B cell (primary cell): Measurements from ENCODE around the gene CABLES2. TPM values are rescaled to one million over a fixed set of nuclear protein-coding genes. Genes with fewer than 3 reads are reported as not detected.

Experiments
- ATAC-seq: fragments of 200-7000 bp; cut with Tn5 transposase; one replicate; pipeline ENCODE4 v1.10.0; 2021; ENCODE audit warnings: low read depth, mild to moderate bottlenecking, moderate number of reproducible peaks, moderate library complexity
- CTCF ChIA-PET: fragments of 350-600 bp; sonication (Branson Sonifier 250); formaldehyde crosslinking; loops from one replicate; lab custom pipeline; 2021; ENCODE audit warnings: antibody characterized with exemption, inconsistent platforms; lab: Charles Lee
- POLR2A ChIA-PET: fragments of 350-600 bp; sonication (Branson Sonifier 250); formaldehyde crosslinking; loops from one replicate; lab custom pipeline; 2021; ENCODE audit warnings: antibody characterized with exemption; lab: Charles Lee
- DNase-seq: peaks from one replicate; pipeline ENCODE4 v3.0.0; 2013
- H2AFZ ChIP-seq: 2 replicates; pipeline ENCODE4 v1.6.1; 2012; ENCODE audit warnings: mild to moderate bottlenecking, low read depth, low read length; ENCODE audit not compliant: insufficient read depth, poor library complexity, severe bottlenecking
- H3K27ac ChIP-seq, 2 donors: 1 replicate in 1 of 2; 2 replicates in 1 of 2; pipeline ENCODE4 v1.5.1; 2012 to 2013; ENCODE audit warnings: low read length in 2 of 2, mild to moderate bottlenecking in 2 of 2, moderate library complexity in 1 of 2
- H3K27me3 ChIP-seq, 4 experiments: fragments of 200-600 bp in 1 of 4; sonication (generic) in 1 of 4; replicated peaks in 1 of 4; 1 replicate in 2 of 4; 2 replicates in 2 of 4; pipeline versions ENCODE4 v1.6.1 to v1.7.0; 2013 to 2016; ENCODE audit warnings: low read length in 3 of 4, mild to moderate bottlenecking in 2 of 4, mixed read lengths in 1 of 4, moderate library complexity in 1 of 4; ENCODE audit not compliant: insufficient read depth in 4 of 4, control insufficient read depth in 3 of 4; ENCODE audit errors: control extremely low read depth in 1 of 4
- H3K36me3 ChIP-seq, 2 experiments: replicated peaks in 1 of 2; 1 replicate in 1 of 2; 2 replicates in 1 of 2; pipeline versions ENCODE4 v1.6.1 to v1.7.1; 2013; ENCODE audit warnings: low read length in 1 of 2; ENCODE audit not compliant: insufficient read depth in 2 of 2, control insufficient read depth in 1 of 2; ENCODE audit errors: control extremely low read depth in 1 of 2, extremely low read depth in 1 of 2
- H3K4me1 ChIP-seq, 2 donors: fragments of 200-600 bp in 1 of 2; sonication (generic) in 1 of 2; 1 replicate in 1 of 2; 2 replicates in 1 of 2; pipeline versions ENCODE4 v1.5.1 to v1.6.1; 2013 to 2017; ENCODE audit warnings: low read length in 2 of 2; ENCODE audit not compliant: control insufficient read depth in 2 of 2, insufficient read depth in 2 of 2
- H3K4me2 ChIP-seq: replicated peaks from 2 replicates; pipeline ENCODE3; 2012; ENCODE audit warnings: mild to moderate bottlenecking, low read depth, low read length; ENCODE audit not compliant: poor library complexity, severe bottlenecking
- H3K4me3 ChIP-seq, 5 experiments: fragments of 200-600 bp in 1 of 5; sonication (generic) in 1 of 5; 1 replicate in 3 of 5; 2 replicates in 2 of 5; pipeline versions ENCODE4 v1.5.1 to v1.7.0; 2011 to 2016; ENCODE audit warnings: low read length in 4 of 5, mild to moderate bottlenecking in 4 of 5, low read depth in 2 of 5, control low read depth in 1 of 5, moderate library complexity in 1 of 5; ENCODE audit not compliant: insufficient read depth in 1 of 5; ENCODE audit errors: control extremely low read depth in 1 of 5, extremely low read depth in 1 of 5
- H3K79me2 ChIP-seq: fragments of 200-600 bp; sonication (generic); one replicate; pipeline ENCODE4 v1.6.0; 2016; ENCODE audit warnings: low read length; ENCODE audit not compliant: control insufficient read depth, insufficient read depth
- H3K9ac ChIP-seq: fragments of 200-600 bp; sonication (generic); 2 replicates; pipeline ENCODE4 v1.6.1; 2017; ENCODE audit warnings: mild to moderate bottlenecking, low read length, moderate library complexity
- H3K9me3 ChIP-seq, 3 donors: one replicate each; pipeline versions ENCODE4 v1.6.1 to v1.7.1; 2013; ENCODE audit warnings: low read length in 2 of 3; ENCODE audit not compliant: control insufficient read depth in 2 of 3, insufficient read depth in 1 of 3; ENCODE audit errors: control extremely low read depth in 1 of 3
- H4K20me1 ChIP-seq: 2 replicates; pipeline ENCODE4 v1.6.0; 2012; ENCODE audit warnings: mild to moderate bottlenecking, low read length; ENCODE audit not compliant: insufficient read depth, control insufficient read depth, poor library complexity, severe bottlenecking
- H3K27ac Mint-ChIP-seq: one replicate; pipeline ENCODE4 v1.8.0; 2021; ENCODE audit warnings: mixed read lengths
- H3K27me3 Mint-ChIP-seq: one replicate; pipeline ENCODE4 v1.8.0; 2021; ENCODE audit warnings: mixed read lengths
- H3K4me1 Mint-ChIP-seq: one replicate; pipeline ENCODE4 v1.8.0; 2021; ENCODE audit warnings: mixed read lengths
- H3K4me3 Mint-ChIP-seq: one replicate; pipeline ENCODE4 v1.8.0; 2021; ENCODE audit warnings: mixed read lengths
- H3K9me3 Mint-ChIP-seq: one replicate; pipeline ENCODE4 v1.8.0; 2022; ENCODE audit warnings: mixed read lengths; ENCODE audit not compliant: insufficient read depth
- EZH2 ChIP-seq: IDR thresholded peaks from 2 replicates; pipeline ENCODE4 v1.6.1; 2012; ENCODE audit warnings: borderline replicate concordance, low read depth, mild to moderate bottlenecking, moderate library complexity, low read length; ENCODE audit not compliant: insufficient read depth, poor library complexity, severe bottlenecking
- WGBS: methylation state at CpG from one replicate; pipeline ENCODE4 v1.1.5; 2013; ENCODE audit warnings: missing lambda C conversion rate; ENCODE audit not compliant: insufficient coverage; 5-methylcytosine and 5-hydroxymethylcytosine counted together
- intact Hi-C: fragments of 100-400 bp; cut with micrococcal nuclease; formaldehyde crosslinking; loops from one replicate; pipeline ENCODE4 v1.10.0; 2022
- polyA plus RNA-seq: library from polyadenylated mRNA; depleted of rRNA; stranded (reverse); fragments of >200 nt; gene quantifications from 2 replicates; pipeline ENCODE4 v1.2.3, GENCODE V29; 2012
- total RNA-seq, 2 donors: library from RNA; stranded (reverse); fragments of 120-200 nt in 1 of 2; gene quantifications; 1 replicate in 1 of 2; 2 replicates in 1 of 2; pipeline versions ENCODE4 v1.2.3 to v1.2.4, GENCODE V29; 2013 to 2022
- TF ChIP-seq, protein P1 (sequence below): fragments of 200-600 bp; IDR thresholded peaks from one replicate; pipeline ENCODE4 v1.8.0; 2022; ENCODE audit warnings: antibody characterized with exemption, mild to moderate bottlenecking

CABLES2 gene
- total and polyA plus RNA-seq, 2 donors (not counting 1 experiment from before 2014, with no cell fraction given) = 4.8 to 8.2 TPM

GRCh38 chr20:62349556-62350097, 57.5 kb downstream of the CABLES2 start:
- Histone ChIP-seq H2AFZ (no peak overlapping the region), H3K4me2 (no peak overlapping the region), H3K27ac (no peak overlapping the region), H3K9me3 (peaks cover 0 to 4% (median 0%) of the 10 kb centered on the region in 3 donors), H3K4me1 (no peaks in the 10 kb centered on the region), H3K36me3 (no peaks in the 10 kb centered on the region), H4K20me1 (no peaks in the 10 kb centered on the region), H3K79me2 (no peaks in the 10 kb centered on the region), H3K9ac (no peak overlapping the region), H3K27me3 (no peaks in the 10 kb centered on the region), H3K4me3 (no peak overlapping the region)
- peaks cover 3% of the 10 kb centered on the region for H3K9me3 Mint-ChIP-seq
- ChIA-PET POLR2A (no interaction called here), CTCF (interaction anchor here (0.8 kb wide), 1 partner anchor 190 kb away, joined by 4 read pairs; no protein-coding TSS in a partner anchor)
- no peaks in the 10 kb centered on the region for H3K27me3 Mint-ChIP-seq
- no peak overlapping the region for H3K4me3 Mint-ChIP-seq
- DNase-seq (no peak), ATAC-seq (no peak)
- no peaks in the 10 kb centered on the region for H3K4me1 Mint-ChIP-seq
- intact Hi-C loops = no loop called here
- TF ChIP-seq, protein P1, sequence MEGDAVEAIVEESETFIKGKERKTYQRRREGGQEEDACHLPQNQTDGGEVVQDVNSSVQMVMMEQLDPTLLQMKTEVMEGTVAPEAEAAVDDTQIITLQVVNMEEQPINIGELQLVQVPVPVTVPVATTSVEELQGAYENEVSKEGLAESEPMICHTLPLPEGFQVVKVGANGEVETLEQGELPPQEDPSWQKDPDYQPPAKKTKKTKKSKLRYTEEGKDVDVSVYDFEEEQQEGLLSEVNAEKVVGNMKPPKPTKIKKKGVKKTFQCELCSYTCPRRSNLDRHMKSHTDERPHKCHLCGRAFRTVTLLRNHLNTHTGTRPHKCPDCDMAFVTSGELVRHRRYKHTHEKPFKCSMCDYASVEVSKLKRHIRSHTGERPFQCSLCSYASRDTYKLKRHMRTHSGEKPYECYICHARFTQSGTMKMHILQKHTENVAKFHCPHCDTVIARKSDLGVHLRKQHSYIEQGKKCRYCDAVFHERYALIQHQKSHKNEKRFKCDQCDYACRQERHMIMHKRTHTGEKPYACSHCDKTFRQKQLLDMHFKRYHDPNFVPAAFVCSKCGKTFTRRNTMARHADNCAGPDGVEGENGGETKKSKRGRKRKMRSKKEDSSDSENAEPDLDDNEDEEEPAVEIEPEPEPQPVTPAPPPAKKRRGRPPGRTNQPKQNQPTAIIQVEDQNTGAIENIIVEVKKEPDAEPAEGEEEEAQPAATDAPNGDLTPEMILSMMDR = no peak
- no peak for TF ChIP-seq EZH2
- no peak overlapping the region for H3K27ac Mint-ChIP-seq
- 88% methylated on average over 1 of the region's 7 CpGs for WGBS

- H3K4me3 Mint-ChIP-seq = no peak overlapping the region
- H3K27ac Mint-ChIP-seq = no peak overlapping the region
- no peak for TF ChIP-seq EZH2
- TF ChIP-seq, protein P1 = no peak
- Histone ChIP-seq H3K36me3 (no peaks in the 10 kb centered on the region), H3K4me1 (no peaks in the 10 kb centered on the region), H3K9ac (no peak overlapping the region), H3K9me3 (peaks cover 0 to 4% (median 0%) of the 10 kb centered on the region in 3 donors), H3K4me3 (no peak overlapping the region), H3K27ac (no peak overlapping the region), H3K27me3 (no peaks in the 10 kb centered on the region), H3K4me2 (no peak overlapping the region), H3K79me2 (no peaks in the 10 kb centered on the region), H4K20me1 (no peaks in the 10 kb centered on the region), H2AFZ (no peak overlapping the region)
- intact Hi-C loops = no loop called here
- DNase-seq (no peak), ATAC-seq (no peak)
- H3K9me3 Mint-ChIP-seq = peaks cover 3% of the 10 kb centered on the region
- no peaks in the 10 kb centered on the region for H3K4me1 Mint-ChIP-seq
- no peaks in the 10 kb centered on the region for H3K27me3 Mint-ChIP-seq
- WGBS = no CpG with 5 or more reads among the region's 1 CpG
- CTCF ChIA-PET = no interaction called here
- POLR2A ChIA-PET = no interaction called here
These were observed 58.5 kb downstream of the CABLES2 start for GRCh38 chr20:62348604-62349003.
